ENCODE results near the gene RAB3IL1.

The RAB3IL1 gene

GRCh38 chr11:61956191-61957020 lies 39.0 kb upstream of the RAB3IL1 start:
- TF ChIP-seq ZNF274 (IDR thresholded peaks at IDR 0.05; ENCODE audit: low read length) (no peak), ZNF274 (tag by site-specific recombination; IDR thresholded peaks at IDR 0.05; ENCODE audit: borderline replicate concordance) (no peak), ZNF792 (tag by site-specific recombination; IDR thresholded peaks at IDR 0.05) (no peak), ZNF629 (tag by site-specific recombination; IDR thresholded peaks at IDR 0.05) (no peak), ZNF677 (tag by site-specific recombination; IDR thresholded peaks at IDR 0.05) (no peak), ZNF548 (tag by site-specific recombination; IDR thresholded peaks at IDR 0.05) (no peak), ZNF670 (tag by site-specific recombination; IDR thresholded peaks at IDR 0.05; ENCODE audit: low read depth) (no peak), ZNF549 (tag by site-specific recombination; IDR thresholded peaks at IDR 0.05) (no peak), ZNF280D (tag by site-specific recombination; IDR thresholded peaks at IDR 0.05) (no peak), ZNF19 (tag by site-specific recombination; IDR thresholded peaks at IDR 0.05; ENCODE audit: low read depth) (no peak), ZNF26 (tag by site-specific recombination; IDR thresholded peaks at IDR 0.05) (no peak), REPIN1 (tag by site-specific recombination; IDR thresholded peaks at IDR 0.05; ENCODE audit: low read depth) (no peak), ZNF785 (tag by site-specific recombination; IDR thresholded peaks at IDR 0.05) (no peak), IKZF3 (tag by site-specific recombination; IDR thresholded peaks at IDR 0.05) (no peak), ZNF23 (tag by site-specific recombination; IDR thresholded peaks at IDR 0.05; ENCODE audit: borderline replicate concordance) (no peak), SP3 (tag by site-specific recombination; IDR thresholded peaks at IDR 0.05) (no peak)
- TF ChIP-seq, protein P1, sequence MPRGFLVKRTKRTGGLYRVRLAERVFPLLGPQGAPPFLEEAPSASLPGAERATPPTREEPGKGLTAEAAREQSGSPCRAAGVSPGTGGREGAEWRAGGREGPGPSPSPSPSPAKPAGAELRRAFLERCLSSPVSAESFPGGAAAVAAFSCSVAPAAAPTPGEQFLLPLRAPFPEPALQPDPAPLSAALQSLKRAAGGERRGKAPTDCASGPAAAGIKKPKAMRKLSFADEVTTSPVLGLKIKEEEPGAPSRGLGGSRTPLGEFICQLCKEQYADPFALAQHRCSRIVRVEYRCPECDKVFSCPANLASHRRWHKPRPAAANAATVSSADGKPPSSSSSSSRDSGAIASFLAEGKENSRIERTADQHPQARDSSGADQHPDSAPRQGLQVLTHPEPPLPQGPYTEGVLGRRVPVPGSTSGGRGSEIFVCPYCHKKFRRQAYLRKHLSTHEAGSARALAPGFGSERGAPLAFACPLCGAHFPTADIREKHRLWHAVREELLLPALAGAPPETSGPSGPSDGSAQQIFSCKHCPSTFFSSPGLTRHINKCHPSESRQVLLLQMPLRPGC (tag by site-specific recombination; IDR thresholded peaks at IDR 0.05): no peak
- TF ChIP-seq, protein P2, sequence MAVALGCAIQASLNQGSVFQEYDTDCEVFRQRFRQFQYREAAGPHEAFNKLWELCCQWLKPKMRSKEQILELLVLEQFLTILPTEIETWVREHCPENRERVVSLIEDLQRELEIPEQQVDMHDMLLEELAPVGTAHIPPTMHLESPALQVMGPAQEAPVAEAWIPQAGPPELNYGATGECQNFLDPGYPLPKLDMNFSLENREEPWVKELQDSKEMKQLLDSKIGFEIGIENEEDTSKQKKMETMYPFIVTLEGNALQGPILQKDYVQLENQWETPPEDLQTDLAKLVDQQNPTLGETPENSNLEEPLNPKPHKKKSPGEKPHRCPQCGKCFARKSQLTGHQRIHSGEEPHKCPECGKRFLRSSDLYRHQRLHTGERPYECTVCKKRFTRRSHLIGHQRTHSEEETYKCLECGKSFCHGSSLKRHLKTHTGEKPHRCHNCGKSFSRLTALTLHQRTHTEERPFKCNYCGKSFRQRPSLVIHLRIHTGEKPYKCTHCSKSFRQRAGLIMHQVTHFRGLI (tag by site-specific recombination; IDR thresholded peaks at IDR 0.05): no peak
- TF ChIP-seq, protein P3, sequence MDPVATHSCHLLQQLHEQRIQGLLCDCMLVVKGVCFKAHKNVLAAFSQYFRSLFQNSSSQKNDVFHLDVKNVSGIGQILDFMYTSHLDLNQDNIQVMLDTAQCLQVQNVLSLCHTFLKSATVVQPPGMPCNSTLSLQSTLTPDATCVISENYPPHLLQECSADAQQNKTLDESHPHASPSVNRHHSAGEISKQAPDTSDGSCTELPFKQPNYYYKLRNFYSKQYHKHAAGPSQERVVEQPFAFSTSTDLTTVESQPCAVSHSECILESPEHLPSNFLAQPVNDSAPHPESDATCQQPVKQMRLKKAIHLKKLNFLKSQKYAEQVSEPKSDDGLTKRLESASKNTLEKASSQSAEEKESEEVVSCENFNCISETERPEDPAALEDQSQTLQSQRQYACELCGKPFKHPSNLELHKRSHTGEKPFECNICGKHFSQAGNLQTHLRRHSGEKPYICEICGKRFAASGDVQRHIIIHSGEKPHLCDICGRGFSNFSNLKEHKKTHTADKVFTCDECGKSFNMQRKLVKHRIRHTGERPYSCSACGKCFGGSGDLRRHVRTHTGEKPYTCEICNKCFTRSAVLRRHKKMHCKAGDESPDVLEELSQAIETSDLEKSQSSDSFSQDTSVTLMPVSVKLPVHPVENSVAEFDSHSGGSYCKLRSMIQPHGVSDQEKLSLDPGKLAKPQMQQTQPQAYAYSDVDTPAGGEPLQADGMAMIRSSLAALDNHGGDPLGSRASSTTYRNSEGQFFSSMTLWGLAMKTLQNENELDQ (tag by site-specific recombination; IDR thresholded peaks at IDR 0.05; ENCODE audit: low read depth): no peak
- Histone ChIP-seq H3K4me3 (ENCODE audit: low read depth, low read length) (no peak overlapping the region), H3K9me3 (ENCODE audit: control insufficient read depth, insufficient read depth, low read depth, low read length) (no peaks in the 10 kb centered on the region), H3K36me3 (ENCODE audit: control insufficient read depth in 2 of 2, insufficient read depth in 1 of 2, low read length in 2 of 2) (no peaks in the 10 kb centered on the region), H3K27ac (ENCODE audit: extremely low read depth, low read depth, low read length) (no peak overlapping the region), H3K4me1 (ENCODE audit: control insufficient read depth, insufficient read depth, low read length) (no peaks in the 10 kb centered on the region)
- ChIA-PET POLR2A (no interaction called here), CTCF (no interaction called here)
